ENCODE results near the gene CD300H.

CD300H gene

GRCh38 chr17:74550602-74551001, 16.7 kb downstream of the CD300H start:
- Histone ChIP-seq H3K9ac (ENCODE audit: low read length) (no peak overlapping the region), H3K27ac (ENCODE audit: low read depth, low read length) (no peak overlapping the region), H3K4me3 (ENCODE audit: low read depth, low read length) (no peak overlapping the region), H3K9me3 (ENCODE audit: control insufficient read depth, insufficient read depth, low read depth, low read length) (no peaks in the 10 kb centered on the region), H3K27me3 (ENCODE audit: control insufficient read depth, insufficient read depth, low read length) (peaks cover 5% of the 10 kb centered on the region; the same call in 1 of the 2 replicates), H3K4me1 (ENCODE audit: control insufficient read depth, insufficient read depth, low read length) (no peaks in the 10 kb centered on the region), H3K36me3 (ENCODE audit: control insufficient read depth, insufficient read depth, low read length) (no peaks in the 10 kb centered on the region)

- Histone ChIP-seq H3K9me3 (ENCODE audit: control insufficient read depth, insufficient read depth, low read depth, low read length) (no peaks in the 10 kb centered on the region), H3K4me1 (ENCODE audit: control insufficient read depth, insufficient read depth, low read length) (no peaks in the 10 kb centered on the region), H3K9ac (ENCODE audit: low read length) (no peak overlapping the region), H3K27ac (ENCODE audit: low read depth, low read length) (no peak overlapping the region), H3K4me3 (ENCODE audit: low read depth, low read length) (no peak overlapping the region), H3K27me3 (ENCODE audit: control insufficient read depth, insufficient read depth, low read length) (peaks cover 5% of the 10 kb centered on the region; the same call in 1 of the 2 replicates), H3K36me3 (ENCODE audit: control insufficient read depth, insufficient read depth, low read length) (no peaks in the 10 kb centered on the region)
Measured at GRCh38 chr17:74549343-74549742, 18.0 kb downstream of the CD300H start.

- Histone ChIP-seq H3K36me3 (ENCODE audit: control insufficient read depth, insufficient read depth, low read length) (no peaks in the 10 kb centered on the region), H3K27ac (ENCODE audit: low read depth, low read length) (no peak overlapping the region), H3K4me3 (ENCODE audit: low read depth, low read length) (no peak overlapping the region), H3K27me3 (ENCODE audit: control insufficient read depth, insufficient read depth, low read length) (peaks cover 2% of the 10 kb centered on the region; the same call in 1 of the 2 replicates), H3K4me1 (ENCODE audit: control insufficient read depth, insufficient read depth, low read length) (no peaks in the 10 kb centered on the region), H3K9ac (ENCODE audit: low read length) (no peak overlapping the region), H3K9me3 (ENCODE audit: control insufficient read depth, insufficient read depth, low read depth, low read length) (no peaks in the 10 kb centered on the region)
Measured at GRCh38 chr17:74547736-74548135, 19.6 kb downstream of the CD300H start.

GRCh38 chr17:74547264-74547663, 20.0 kb downstream of the CD300H start:
- Histone ChIP-seq H3K27me3 (ENCODE audit: control insufficient read depth, insufficient read depth, low read length) (no peaks in the 10 kb centered on the region; the same call in 1 of the 2 replicates), H3K27ac (ENCODE audit: low read depth, low read length) (no peak overlapping the region), H3K4me1 (ENCODE audit: control insufficient read depth, insufficient read depth, low read length) (no peaks in the 10 kb centered on the region), H3K4me3 (ENCODE audit: low read depth, low read length) (no peak overlapping the region), H3K36me3 (ENCODE audit: control insufficient read depth, insufficient read depth, low read length) (no peaks in the 10 kb centered on the region), H3K9ac (ENCODE audit: low read length) (no peak overlapping the region), H3K9me3 (ENCODE audit: control insufficient read depth, insufficient read depth, low read depth, low read length) (no peaks in the 10 kb centered on the region)

GRCh38 chr17:74546586-74546985, 20.7 kb downstream of the CD300H start:
- H3K27me3 ChIP-seq (ENCODE audit: control insufficient read depth, insufficient read depth, low read length) = no peaks in the 10 kb centered on the region; the same call in 1 of the 2 replicates
- H3K4me3 ChIP-seq (ENCODE audit: low read depth, low read length) = no peak overlapping the region
- H3K27ac ChIP-seq (ENCODE audit: low read depth, low read length) = no peak overlapping the region
- H3K9me3 ChIP-seq (ENCODE audit: control insufficient read depth, insufficient read depth, low read depth, low read length) = no peaks in the 10 kb centered on the region
- H3K4me1 ChIP-seq (ENCODE audit: control insufficient read depth, insufficient read depth, low read length) = no peaks in the 10 kb centered on the region
- H3K36me3 ChIP-seq (ENCODE audit: control insufficient read depth, insufficient read depth, low read length) = no peaks in the 10 kb centered on the region
- no peak overlapping the region for H3K9ac ChIP-seq (ENCODE audit: low read length)

- H3K27ac ChIP-seq (ENCODE audit: low read depth, low read length) = no peak within 1 kb of the TSS
- no peak within 1 kb of the TSS for H3K4me3 ChIP-seq (ENCODE audit: low read depth, low read length)
- no peaks in the 10 kb centered on the region for H3K36me3 ChIP-seq (ENCODE audit: control insufficient read depth, insufficient read depth, low read length)
- H3K4me1 ChIP-seq (ENCODE audit: control insufficient read depth, insufficient read depth, low read length) = no peaks in the 10 kb centered on the region
- H3K27me3 ChIP-seq (ENCODE audit: control insufficient read depth, insufficient read depth, low read length) = no peaks in the 10 kb centered on the region; the same call in 1 of the 2 replicates
- H3K9ac ChIP-seq (ENCODE audit: low read length) = no peak within 1 kb of the TSS
- no peaks in the 10 kb centered on the region for H3K9me3 ChIP-seq (ENCODE audit: control insufficient read depth, insufficient read depth, low read depth, low read length)
Measured at GRCh38 chr17:74545843-74546230, 21.5 kb downstream of the CD300H start, which contains the start of gene CD300C. Gene CD300C, minus strand, starts transcription at chr17:74546115. Its CDS starts 333 bp downstream, at chr17:74545782.

GRCh38 chr17:74544991-74545842, 22.1 kb downstream of the CD300H start:
- Histone ChIP-seq H3K9me3 (ENCODE audit: control insufficient read depth, insufficient read depth, low read depth, low read length) (no peaks in the 10 kb centered on the region), H3K4me1 (ENCODE audit: control insufficient read depth, insufficient read depth, low read length) (no peaks in the 10 kb centered on the region), H3K4me3 (ENCODE audit: low read depth, low read length) (no peak overlapping the region), H3K9ac (ENCODE audit: low read length) (no peak overlapping the region), H3K27me3 (ENCODE audit: control insufficient read depth, insufficient read depth, low read length) (peaks cover 3% of the 10 kb centered on the region; the same call in 1 of the 2 replicates), H3K36me3 (ENCODE audit: control insufficient read depth, insufficient read depth, low read length) (no peaks in the 10 kb centered on the region), H3K27ac (ENCODE audit: low read depth, low read length) (no peak overlapping the region)

- no peaks in the 10 kb centered on the region for H3K9me3 ChIP-seq (ENCODE audit: control insufficient read depth, insufficient read depth, low read depth, low read length)
- H3K4me1 ChIP-seq (ENCODE audit: control insufficient read depth, insufficient read depth, low read length) = no peaks in the 10 kb centered on the region
- no peak overlapping the region for H3K27ac ChIP-seq (ENCODE audit: low read depth, low read length)
- no peaks in the 10 kb centered on the region for H3K36me3 ChIP-seq (ENCODE audit: control insufficient read depth, insufficient read depth, low read length)
- H3K27me3 ChIP-seq (ENCODE audit: control insufficient read depth, insufficient read depth, low read length) = peaks cover 11% of the 10 kb centered on the region; the same call in 1 of the 2 replicates
- H3K4me3 ChIP-seq (ENCODE audit: low read depth, low read length) = no peak overlapping the region
- no peak overlapping the region for H3K9ac ChIP-seq (ENCODE audit: low read length)
Measured at GRCh38 chr17:74543891-74544760, 23.2 kb downstream of the CD300H start.

GRCh38 chr17:74543406-74543805, 23.9 kb downstream of the CD300H start:
- H3K27ac ChIP-seq (ENCODE audit: low read depth, low read length) = no peak overlapping the region
- H3K27me3 ChIP-seq (ENCODE audit: control insufficient read depth, insufficient read depth, low read length) = peaks cover 15% of the 10 kb centered on the region; the same call in 1 of the 2 replicates

GRCh38 chr17:74542727-74543383, 24.5 kb downstream of the CD300H start:
- H3K27me3 ChIP-seq (ENCODE audit: control insufficient read depth, insufficient read depth, low read length) = peaks cover 20% of the 10 kb centered on the region; the same call in 1 of the 2 replicates
- no peak overlapping the region for H3K9ac ChIP-seq (ENCODE audit: low read length)
- no peak overlapping the region for H3K27ac ChIP-seq (ENCODE audit: low read depth, low read length)
- H3K4me1 ChIP-seq (ENCODE audit: control insufficient read depth, insufficient read depth, low read length) = no peaks in the 10 kb centered on the region
- no peaks in the 10 kb centered on the region for H3K36me3 ChIP-seq (ENCODE audit: control insufficient read depth, insufficient read depth, low read length)
- no peak overlapping the region for H3K4me3 ChIP-seq (ENCODE audit: low read depth, low read length)
- no peaks in the 10 kb centered on the region for H3K9me3 ChIP-seq (ENCODE audit: control insufficient read depth, insufficient read depth, low read depth, low read length)

More at GRCh38 chr17:74543406-74543805, 23.9 kb downstream of the CD300H start:
- H3K4me3 ChIP-seq (ENCODE audit: low read depth, low read length) = no peak overlapping the region
- H3K9me3 ChIP-seq (ENCODE audit: control insufficient read depth, insufficient read depth, low read depth, low read length) = no peaks in the 10 kb centered on the region
- no peaks in the 10 kb centered on the region for H3K4me1 ChIP-seq (ENCODE audit: control insufficient read depth, insufficient read depth, low read length)
- no peaks in the 10 kb centered on the region for H3K36me3 ChIP-seq (ENCODE audit: control insufficient read depth, insufficient read depth, low read length)
- H3K9ac ChIP-seq (ENCODE audit: low read length) = no peak overlapping the region

Data from HUES6 (cell line).